ENCODE results near the gene CDC20. TPM values are rescaled to one million over a fixed set of nuclear protein-coding genes. Genes with fewer than 3 reads are reported as not detected.

CDC20 gene
- total and polyA plus RNA-seq, 2 donors from 2014 or later: 2.7 to 3.9 TPM

DNA sequence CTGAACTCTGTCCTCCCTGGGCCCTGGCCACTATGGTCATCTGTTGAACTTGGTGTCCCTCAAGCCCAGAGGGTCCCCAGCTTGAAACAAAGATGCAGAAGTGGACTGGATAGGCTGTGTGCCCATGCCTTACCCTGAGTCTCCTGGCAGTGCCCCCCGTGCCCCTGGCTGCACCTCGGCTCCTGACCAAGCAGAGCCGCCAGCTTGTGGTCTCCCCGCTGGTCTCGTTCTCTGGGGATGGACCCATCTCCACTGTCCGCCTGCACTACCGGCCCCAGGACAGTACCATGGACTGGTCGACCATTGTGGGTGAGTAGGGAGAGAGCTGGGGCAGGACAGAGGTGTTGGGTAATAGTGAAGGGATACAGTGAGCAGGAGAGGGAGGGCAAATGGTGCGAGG is 47.3 kb upstream of the CDC20 start:
- FAIRE-seq: no peak
- H3K36me3 ChIP-seq (ENCODE audit: control insufficient read depth in 2 of 3, insufficient read depth in 3 of 3, low read length in 3 of 3): peaks cover 0 to 3% (median 0%) of the 10 kb centered on the region in 3 donors
- TF ChIP-seq, protein P1, sequence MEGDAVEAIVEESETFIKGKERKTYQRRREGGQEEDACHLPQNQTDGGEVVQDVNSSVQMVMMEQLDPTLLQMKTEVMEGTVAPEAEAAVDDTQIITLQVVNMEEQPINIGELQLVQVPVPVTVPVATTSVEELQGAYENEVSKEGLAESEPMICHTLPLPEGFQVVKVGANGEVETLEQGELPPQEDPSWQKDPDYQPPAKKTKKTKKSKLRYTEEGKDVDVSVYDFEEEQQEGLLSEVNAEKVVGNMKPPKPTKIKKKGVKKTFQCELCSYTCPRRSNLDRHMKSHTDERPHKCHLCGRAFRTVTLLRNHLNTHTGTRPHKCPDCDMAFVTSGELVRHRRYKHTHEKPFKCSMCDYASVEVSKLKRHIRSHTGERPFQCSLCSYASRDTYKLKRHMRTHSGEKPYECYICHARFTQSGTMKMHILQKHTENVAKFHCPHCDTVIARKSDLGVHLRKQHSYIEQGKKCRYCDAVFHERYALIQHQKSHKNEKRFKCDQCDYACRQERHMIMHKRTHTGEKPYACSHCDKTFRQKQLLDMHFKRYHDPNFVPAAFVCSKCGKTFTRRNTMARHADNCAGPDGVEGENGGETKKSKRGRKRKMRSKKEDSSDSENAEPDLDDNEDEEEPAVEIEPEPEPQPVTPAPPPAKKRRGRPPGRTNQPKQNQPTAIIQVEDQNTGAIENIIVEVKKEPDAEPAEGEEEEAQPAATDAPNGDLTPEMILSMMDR (IDR thresholded peaks at IDR 0.05; ENCODE audit: borderline replicate concordance, extremely low read depth, insufficient read depth): no peak
- no peak overlapping the region for H3K4me3 ChIP-seq (ENCODE audit: low read length in 3 of 3)
- no peaks in the 10 kb centered on the region for H3K9me3 ChIP-seq (ENCODE audit: control insufficient read depth in 2 of 3, insufficient read depth in 1 of 3, low read length in 3 of 3)
- no peak overlapping the region for H3K27ac ChIP-seq (ENCODE audit: low read depth in 2 of 2, low read length in 2 of 2)
- DNase-seq: peak in 1 of 5 donors; percentile 24
- peaks cover 0 to 2% (median 0%) of the 10 kb centered on the region in 3 donors for H3K4me1 ChIP-seq (ENCODE audit: control insufficient read depth in 2 of 3, insufficient read depth in 2 of 3, low read depth in 1 of 3, low read length in 3 of 3)
- no peaks in the 10 kb centered on the region for H3K27me3 ChIP-seq (ENCODE audit: control insufficient read depth, insufficient read depth, low read length)
- H3K9ac ChIP-seq (ENCODE audit: low read length in 3 of 3): no peak overlapping the region
- intact Hi-C loops (cut with DNase I): no loop called here

DNA sequence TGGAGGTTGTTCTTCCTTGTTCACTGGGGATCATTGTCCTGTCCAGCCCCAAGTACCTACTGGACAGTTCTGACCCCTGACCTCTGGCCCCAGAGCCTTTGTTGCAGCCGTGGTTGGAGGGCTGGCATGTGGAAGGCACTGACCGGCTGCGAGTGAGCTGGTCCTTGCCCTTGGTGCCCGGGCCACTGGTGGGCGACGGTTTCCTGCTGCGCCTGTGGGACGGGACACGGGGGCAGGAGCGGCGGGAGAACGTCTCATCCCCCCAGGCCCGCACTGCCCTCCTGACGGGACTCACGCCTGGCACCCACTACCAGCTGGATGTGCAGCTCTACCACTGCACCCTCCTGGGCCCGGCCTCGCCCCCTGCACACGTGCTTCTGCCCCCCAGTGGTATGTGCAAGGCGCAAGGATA is 46.6 kb upstream of the CDC20 start:
- intact Hi-C loops (cut with DNase I): no loop called here

DNA sequence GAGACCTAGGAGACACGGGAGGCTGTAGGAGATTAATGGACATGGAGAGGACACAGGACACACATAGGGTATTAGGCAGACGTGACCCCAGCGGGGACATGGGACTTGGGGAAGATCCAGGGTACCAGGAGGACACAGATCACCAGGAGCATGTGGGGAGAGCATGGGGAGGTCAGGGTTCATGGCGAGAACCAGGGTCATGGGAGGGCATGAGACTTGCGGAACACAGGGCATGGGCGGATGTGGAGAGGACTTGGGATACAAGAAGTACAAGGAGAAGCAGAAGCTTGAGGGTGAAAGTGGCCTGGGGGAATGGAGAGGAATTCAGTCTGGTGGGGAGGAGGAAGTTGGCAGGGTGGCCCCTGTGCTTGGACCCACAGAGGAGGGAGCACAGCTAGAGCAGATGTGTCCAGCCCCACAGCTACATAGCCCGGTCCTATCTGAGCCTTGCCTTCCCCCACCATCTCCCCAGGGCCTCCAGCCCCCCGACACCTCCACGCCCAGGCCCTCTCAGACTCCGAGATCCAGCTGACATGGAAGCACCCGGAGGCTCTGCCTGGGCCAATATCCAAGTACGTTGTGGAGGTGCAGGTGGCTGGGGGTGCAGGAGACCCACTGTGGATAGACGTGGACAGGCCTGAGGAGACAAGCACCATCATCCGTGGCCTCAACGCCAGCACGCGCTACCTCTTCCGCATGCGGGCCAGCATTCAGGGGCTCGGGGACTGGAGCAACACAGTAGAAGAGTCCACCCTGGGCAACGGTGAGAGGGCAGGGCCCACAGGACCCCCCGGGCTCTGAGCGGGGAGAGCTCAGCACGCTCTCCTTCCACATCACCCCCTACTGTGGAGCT is 45.9 kb upstream of the CDC20 start:
- intact Hi-C loops (cut with DNase I): no loop called here
- no peak overlapping the region for H3K27ac ChIP-seq (ENCODE audit: low read depth in 2 of 2, low read length in 2 of 2)
- FAIRE-seq (no peak), DNase-seq (peak in 1 of 5 donors; percentile 26)
- H3K9ac ChIP-seq (ENCODE audit: low read length in 3 of 3): no peak overlapping the region
- peaks cover 0 to 3% (median 0%) of the 10 kb centered on the region in 3 donors for H3K36me3 ChIP-seq (ENCODE audit: control insufficient read depth in 2 of 3, insufficient read depth in 3 of 3, low read length in 3 of 3)
- no peaks in the 10 kb centered on the region for H3K27me3 ChIP-seq (ENCODE audit: control insufficient read depth, insufficient read depth, low read length)
- H3K4me3 ChIP-seq (ENCODE audit: low read length in 3 of 3): no peak overlapping the region
- TF ChIP-seq, protein P1 (IDR thresholded peaks at IDR 0.05; ENCODE audit: borderline replicate concordance, extremely low read depth, insufficient read depth): no peak
- no peaks in the 10 kb centered on the region for H3K9me3 ChIP-seq (ENCODE audit: control insufficient read depth in 2 of 3, insufficient read depth in 1 of 3, low read length in 3 of 3)
- no peaks in the 10 kb centered on the region for H3K4me1 ChIP-seq (ENCODE audit: control insufficient read depth in 2 of 3, insufficient read depth in 2 of 3, low read depth in 1 of 3, low read length in 3 of 3)

More for the DNA sequence above, 46.6 kb upstream of the CDC20 start:
- H3K27ac ChIP-seq (ENCODE audit: low read depth in 2 of 2, low read length in 2 of 2): no peak overlapping the region
- DNase-seq (peak in 1 of 5 donors; percentile 30), FAIRE-seq (no peak)
- no peaks in the 10 kb centered on the region for H3K4me1 ChIP-seq (ENCODE audit: control insufficient read depth in 2 of 3, insufficient read depth in 2 of 3, low read depth in 1 of 3, low read length in 3 of 3)
- TF ChIP-seq, protein P1 (IDR thresholded peaks at IDR 0.05; ENCODE audit: borderline replicate concordance, extremely low read depth, insufficient read depth): no peak
- H3K9ac ChIP-seq (ENCODE audit: low read length in 3 of 3): no peak overlapping the region
- H3K36me3 ChIP-seq (ENCODE audit: control insufficient read depth in 2 of 3, insufficient read depth in 3 of 3, low read length in 3 of 3): peaks cover 0 to 3% (median 0%) of the 10 kb centered on the region in 3 donors
- no peak overlapping the region for H3K4me3 ChIP-seq (ENCODE audit: low read length in 3 of 3)
- no peaks in the 10 kb centered on the region for H3K27me3 ChIP-seq (ENCODE audit: control insufficient read depth, insufficient read depth, low read length)
- no peaks in the 10 kb centered on the region for H3K9me3 ChIP-seq (ENCODE audit: control insufficient read depth in 2 of 3, insufficient read depth in 1 of 3, low read length in 3 of 3)

All from kidney (tissue), 14 donors.